Measurements from ENCODE around the gene SLC39A10. TPM values are rescaled to one million over a fixed set of nuclear protein-coding genes. Genes with fewer than 3 reads are reported as not detected.
A peak's percentile ranks its signal among the peaks of the same experiment; 100 is the strongest.

The SLC39A10 gene
- total and polyA plus RNA-seq, 9 of the 15 experiments (the other 6 are each of a cell fraction or from before 2014, with no cell fraction given) = 12.5 to 40.1 (median 23.1) TPM

DNA sequence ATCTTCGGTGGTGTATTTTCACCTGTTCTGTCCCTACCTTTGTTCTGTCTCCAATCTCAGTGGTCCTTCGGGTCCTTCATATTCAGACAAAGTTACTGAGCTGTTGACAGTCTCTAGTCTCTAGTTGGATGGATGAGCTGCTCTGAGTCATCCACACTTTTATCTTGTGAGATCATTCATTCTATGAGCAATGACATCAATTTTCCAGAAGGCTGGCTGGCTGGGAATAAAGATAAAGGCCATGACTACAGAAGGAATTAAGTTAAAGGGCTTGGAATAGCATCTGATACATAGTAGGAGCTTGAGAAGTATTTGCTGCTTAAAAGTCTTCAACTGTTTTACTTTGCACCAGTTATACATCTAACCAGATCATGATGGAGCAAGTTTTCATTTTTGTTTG lies 43.1 kb upstream of the SLC39A10 start (continued):
- TF ChIP-seq, protein P1, sequence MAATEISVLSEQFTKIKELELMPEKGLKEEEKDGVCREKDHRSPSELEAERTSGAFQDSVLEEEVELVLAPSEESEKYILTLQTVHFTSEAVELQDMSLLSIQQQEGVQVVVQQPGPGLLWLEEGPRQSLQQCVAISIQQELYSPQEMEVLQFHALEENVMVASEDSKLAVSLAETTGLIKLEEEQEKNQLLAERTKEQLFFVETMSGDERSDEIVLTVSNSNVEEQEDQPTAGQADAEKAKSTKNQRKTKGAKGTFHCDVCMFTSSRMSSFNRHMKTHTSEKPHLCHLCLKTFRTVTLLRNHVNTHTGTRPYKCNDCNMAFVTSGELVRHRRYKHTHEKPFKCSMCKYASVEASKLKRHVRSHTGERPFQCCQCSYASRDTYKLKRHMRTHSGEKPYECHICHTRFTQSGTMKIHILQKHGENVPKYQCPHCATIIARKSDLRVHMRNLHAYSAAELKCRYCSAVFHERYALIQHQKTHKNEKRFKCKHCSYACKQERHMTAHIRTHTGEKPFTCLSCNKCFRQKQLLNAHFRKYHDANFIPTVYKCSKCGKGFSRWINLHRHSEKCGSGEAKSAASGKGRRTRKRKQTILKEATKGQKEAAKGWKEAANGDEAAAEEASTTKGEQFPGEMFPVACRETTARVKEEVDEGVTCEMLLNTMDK (IDR thresholded peaks at IDR 0.05; ENCODE audit: borderline replicate concordance, insufficient read depth, low read depth, low read length, poor library complexity, severe bottlenecking) = no peak
- TF ChIP-seq ARID1B (IDR thresholded peaks at IDR 0.05) = peak; percentile 95
- TF ChIP-seq, protein P2, sequence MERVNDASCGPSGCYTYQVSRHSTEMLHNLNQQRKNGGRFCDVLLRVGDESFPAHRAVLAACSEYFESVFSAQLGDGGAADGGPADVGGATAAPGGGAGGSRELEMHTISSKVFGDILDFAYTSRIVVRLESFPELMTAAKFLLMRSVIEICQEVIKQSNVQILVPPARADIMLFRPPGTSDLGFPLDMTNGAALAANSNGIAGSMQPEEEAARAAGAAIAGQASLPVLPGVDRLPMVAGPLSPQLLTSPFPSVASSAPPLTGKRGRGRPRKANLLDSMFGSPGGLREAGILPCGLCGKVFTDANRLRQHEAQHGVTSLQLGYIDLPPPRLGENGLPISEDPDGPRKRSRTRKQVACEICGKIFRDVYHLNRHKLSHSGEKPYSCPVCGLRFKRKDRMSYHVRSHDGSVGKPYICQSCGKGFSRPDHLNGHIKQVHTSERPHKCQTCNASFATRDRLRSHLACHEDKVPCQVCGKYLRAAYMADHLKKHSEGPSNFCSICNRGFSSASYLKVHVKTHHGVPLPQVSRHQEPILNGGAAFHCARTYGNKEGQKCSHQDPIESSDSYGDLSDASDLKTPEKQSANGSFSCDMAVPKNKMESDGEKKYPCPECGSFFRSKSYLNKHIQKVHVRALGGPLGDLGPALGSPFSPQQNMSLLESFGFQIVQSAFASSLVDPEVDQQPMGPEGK (CRISPR knock-in tag; IDR thresholded peaks at IDR 0.05; ENCODE audit: borderline replicate concordance) = no peak
- no peak for TF ChIP-seq ZNF124 (CRISPR knock-in tag; IDR thresholded peaks at IDR 0.05)
- TF ChIP-seq SRSF9 (IDR thresholded peaks at IDR 0.05; ENCODE audit: borderline replicate concordance, low read depth, low read length) = no peak
- TF ChIP-seq, protein P3, sequence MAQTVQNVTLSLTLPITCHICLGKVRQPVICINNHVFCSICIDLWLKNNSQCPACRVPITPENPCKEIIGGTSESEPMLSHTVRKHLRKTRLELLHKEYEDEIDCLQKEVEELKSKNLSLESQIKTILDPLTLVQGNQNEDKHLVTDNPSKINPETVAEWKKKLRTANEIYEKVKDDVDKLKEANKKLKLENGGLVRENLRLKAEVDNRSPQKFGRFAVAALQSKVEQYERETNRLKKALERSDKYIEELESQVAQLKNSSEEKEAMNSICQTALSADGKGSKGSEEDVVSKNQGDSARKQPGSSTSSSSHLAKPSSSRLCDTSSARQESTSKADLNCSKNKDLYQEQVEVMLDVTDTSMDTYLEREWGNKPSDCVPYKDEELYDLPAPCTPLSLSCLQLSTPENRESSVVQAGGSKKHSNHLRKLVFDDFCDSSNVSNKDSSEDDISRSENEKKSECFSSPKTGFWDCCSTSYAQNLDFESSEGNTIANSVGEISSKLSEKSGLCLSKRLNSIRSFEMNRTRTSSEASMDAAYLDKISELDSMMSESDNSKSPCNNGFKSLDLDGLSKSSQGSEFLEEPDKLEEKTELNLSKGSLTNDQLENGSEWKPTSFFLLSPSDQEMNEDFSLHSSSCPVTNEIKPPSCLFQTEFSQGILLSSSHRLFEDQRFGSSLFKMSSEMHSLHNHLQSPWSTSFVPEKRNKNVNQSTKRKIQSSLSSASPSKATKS (CRISPR knock-in tag; IDR thresholded peaks at IDR 0.05) = no peak
- TF ChIP-seq, protein P4, sequence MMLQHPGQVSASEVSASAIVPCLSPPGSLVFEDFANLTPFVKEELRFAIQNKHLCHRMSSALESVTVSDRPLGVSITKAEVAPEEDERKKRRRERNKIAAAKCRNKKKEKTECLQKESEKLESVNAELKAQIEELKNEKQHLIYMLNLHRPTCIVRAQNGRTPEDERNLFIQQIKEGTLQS (IDR thresholded peaks at IDR 0.05) = peak; percentile 97
- TF ChIP-seq, protein P4 (CRISPR knock-in tag; conservative IDR thresholded peaks at IDR 0.05) = peak; percentile 96
- TF ChIP-seq CCAR2 (IDR thresholded peaks at IDR 0.05; ENCODE audit: low read depth, low read length) = no peak
- TF ChIP-seq, protein P5, sequence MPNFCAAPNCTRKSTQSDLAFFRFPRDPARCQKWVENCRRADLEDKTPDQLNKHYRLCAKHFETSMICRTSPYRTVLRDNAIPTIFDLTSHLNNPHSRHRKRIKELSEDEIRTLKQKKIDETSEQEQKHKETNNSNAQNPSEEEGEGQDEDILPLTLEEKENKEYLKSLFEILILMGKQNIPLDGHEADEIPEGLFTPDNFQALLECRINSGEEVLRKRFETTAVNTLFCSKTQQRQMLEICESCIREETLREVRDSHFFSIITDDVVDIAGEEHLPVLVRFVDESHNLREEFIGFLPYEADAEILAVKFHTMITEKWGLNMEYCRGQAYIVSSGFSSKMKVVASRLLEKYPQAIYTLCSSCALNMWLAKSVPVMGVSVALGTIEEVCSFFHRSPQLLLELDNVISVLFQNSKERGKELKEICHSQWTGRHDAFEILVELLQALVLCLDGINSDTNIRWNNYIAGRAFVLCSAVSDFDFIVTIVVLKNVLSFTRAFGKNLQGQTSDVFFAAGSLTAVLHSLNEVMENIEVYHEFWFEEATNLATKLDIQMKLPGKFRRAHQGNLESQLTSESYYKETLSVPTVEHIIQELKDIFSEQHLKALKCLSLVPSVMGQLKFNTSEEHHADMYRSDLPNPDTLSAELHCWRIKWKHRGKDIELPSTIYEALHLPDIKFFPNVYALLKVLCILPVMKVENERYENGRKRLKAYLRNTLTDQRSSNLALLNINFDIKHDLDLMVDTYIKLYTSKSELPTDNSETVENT (CRISPR knock-in tag; IDR thresholded peaks at IDR 0.05) = no peak
- peak; percentile 80 for TF ChIP-seq PML (IDR thresholded peaks at IDR 0.05; ENCODE audit: low read length)
- 0 out of 2 replicates have a peak, but pooled peaks have one; percentile 20 for TF ChIP-seq NCOA1 (IDR thresholded peaks at IDR 0.05; ENCODE audit: low read depth)
- TF ChIP-seq, protein P6, sequence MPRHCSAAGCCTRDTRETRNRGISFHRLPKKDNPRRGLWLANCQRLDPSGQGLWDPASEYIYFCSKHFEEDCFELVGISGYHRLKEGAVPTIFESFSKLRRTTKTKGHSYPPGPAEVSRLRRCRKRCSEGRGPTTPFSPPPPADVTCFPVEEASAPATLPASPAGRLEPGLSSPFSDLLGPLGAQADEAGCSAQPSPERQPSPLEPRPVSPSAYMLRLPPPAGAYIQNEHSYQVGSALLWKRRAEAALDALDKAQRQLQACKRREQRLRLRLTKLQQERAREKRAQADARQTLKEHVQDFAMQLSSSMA (CRISPR knock-in tag; IDR thresholded peaks at IDR 0.05) = no peak
- TF ChIP-seq ZSCAN32 (CRISPR knock-in tag; IDR thresholded peaks at IDR 0.05) = no peak
- no peak for TF ChIP-seq BRD4 (IDR thresholded peaks at IDR 0.05)
- TF ChIP-seq MEIS2 (IDR thresholded peaks at IDR 0.05; ENCODE audit: partially characterized antibody) = peak; percentile 89
- TF ChIP-seq, protein P7, sequence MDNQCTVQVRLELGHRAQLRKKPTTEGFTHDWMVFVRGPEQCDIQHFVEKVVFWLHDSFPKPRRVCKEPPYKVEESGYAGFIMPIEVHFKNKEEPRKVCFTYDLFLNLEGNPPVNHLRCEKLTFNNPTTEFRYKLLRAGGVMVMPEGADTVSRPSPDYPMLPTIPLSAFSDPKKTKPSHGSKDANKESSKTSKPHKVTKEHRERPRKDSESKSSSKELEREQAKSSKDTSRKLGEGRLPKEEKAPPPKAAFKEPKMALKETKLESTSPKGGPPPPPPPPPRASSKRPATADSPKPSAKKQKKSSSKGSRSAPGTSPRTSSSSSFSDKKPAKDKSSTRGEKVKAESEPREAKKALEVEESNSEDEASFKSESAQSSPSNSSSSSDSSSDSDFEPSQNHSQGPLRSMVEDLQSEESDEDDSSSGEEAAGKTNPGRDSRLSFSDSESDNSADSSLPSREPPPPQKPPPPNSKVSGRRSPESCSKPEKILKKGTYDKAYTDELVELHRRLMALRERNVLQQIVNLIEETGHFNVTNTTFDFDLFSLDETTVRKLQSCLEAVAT (IDR thresholded peaks at IDR 0.05) = no peak

Measured in K562 (cell line).